Hematopoietic multipotent progenitor cell treated with erythropoietin and hydrocortisone succinate and interleukin-3 and kit ligand, for 4 days (in vitro differentiated cells): ENCODE data around the gene MVD.

Experiments
- DNase-seq: peaks from one replicate; pipeline ENCODE4 v3.0.0-alpha.2; 2015

The MVD gene

DNA sequence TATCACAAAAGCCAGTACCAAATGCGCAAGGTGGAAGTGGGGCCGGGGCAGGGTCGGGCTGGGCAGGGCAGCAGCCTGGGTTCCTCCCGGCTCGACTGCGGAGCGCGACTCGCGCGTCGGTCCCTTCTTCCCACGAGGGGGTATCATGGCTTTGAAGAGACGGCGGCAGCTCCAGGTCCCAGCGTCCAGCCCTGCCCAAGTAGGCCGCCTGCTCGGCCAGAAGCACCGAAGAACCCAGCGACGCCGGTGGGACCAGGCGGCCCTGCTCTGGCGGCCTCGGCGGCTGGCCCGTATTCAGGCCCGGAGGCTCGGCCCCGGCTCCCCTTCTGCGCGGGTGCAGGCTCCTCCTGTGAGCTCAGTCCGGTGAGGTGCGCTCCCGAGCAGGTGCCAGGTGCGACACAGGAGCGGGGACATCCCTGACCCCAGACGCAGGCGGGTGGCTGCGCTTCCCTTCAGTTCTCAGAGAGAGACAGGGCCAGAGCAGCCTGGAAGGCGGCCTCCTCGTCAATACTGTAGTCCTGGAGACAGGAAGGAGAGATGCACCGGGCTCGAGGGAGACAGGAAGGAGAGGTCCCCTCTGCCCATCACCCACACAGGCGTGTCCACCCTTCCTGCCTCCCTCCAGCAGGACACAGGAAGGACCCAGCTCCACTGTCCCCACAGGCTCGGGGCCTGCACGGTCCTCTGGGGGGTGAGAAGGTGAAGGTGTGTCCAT lies 34.4 kb upstream of the MVD start:
- no peak for DNase-seq

DNA sequence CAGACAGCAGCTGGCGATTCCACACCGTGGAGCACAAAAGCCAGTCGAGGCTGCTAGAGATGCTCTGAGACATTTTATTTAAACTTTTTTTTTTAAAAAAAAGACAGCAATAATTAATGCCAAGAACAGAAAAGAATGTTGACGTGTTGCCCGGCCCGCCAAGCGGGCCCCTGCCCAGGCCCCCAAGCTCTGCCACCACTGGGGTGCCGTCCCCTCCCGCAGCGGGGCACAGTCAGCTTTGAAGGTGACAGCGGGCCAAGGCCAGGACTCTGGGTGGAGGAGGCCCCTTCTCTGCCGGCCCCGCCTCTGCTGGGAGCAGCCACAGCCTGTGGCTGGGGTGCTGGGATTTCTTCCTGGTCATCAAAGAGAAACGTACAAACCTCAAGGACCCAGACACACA lies 33.5 kb upstream of the MVD start:
- DNase-seq = no peak

DNA sequence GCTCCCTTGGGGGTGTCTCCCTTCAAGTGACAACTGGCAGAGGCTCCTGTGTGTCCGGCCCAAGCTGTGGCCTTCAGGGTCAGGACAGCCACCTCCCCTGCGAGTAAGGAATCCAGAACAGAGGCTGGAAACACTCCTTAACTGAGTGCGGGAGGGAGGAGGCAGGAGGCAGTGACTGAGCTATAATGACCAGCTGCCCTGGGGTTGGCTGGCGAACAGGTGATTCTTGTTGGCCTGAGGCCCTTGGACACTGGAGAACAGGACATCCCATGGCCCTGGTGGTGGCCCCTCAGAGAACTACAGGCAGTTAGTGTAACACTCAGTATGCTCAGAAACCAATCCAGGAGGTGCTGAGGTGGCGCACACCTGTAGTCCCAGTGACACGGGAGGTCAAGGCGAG lies 32.9 kb upstream of the MVD start:
- no peak for DNase-seq

DNA sequence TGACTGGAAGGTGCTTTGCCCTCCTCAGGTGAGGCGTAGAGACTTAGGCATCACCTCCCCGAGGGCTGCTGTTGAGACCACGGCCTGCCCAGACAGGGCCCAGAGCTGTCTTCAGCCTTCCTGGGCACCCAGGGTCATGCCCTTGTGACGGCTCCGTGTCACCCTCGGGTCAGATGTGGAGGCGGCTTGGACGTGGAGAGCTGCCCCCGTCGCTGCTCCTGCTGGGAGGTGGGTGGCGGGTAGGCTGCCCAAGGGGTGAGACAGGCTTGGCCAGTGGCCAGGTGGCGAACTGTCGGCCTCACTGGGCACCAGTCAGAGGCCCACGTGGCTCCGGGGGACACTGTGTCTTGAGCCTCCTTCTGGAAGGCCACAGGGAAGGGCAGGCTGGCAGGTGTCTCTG lies 32.3 kb upstream of the MVD start:
- DNase-seq = no peak

DNA sequence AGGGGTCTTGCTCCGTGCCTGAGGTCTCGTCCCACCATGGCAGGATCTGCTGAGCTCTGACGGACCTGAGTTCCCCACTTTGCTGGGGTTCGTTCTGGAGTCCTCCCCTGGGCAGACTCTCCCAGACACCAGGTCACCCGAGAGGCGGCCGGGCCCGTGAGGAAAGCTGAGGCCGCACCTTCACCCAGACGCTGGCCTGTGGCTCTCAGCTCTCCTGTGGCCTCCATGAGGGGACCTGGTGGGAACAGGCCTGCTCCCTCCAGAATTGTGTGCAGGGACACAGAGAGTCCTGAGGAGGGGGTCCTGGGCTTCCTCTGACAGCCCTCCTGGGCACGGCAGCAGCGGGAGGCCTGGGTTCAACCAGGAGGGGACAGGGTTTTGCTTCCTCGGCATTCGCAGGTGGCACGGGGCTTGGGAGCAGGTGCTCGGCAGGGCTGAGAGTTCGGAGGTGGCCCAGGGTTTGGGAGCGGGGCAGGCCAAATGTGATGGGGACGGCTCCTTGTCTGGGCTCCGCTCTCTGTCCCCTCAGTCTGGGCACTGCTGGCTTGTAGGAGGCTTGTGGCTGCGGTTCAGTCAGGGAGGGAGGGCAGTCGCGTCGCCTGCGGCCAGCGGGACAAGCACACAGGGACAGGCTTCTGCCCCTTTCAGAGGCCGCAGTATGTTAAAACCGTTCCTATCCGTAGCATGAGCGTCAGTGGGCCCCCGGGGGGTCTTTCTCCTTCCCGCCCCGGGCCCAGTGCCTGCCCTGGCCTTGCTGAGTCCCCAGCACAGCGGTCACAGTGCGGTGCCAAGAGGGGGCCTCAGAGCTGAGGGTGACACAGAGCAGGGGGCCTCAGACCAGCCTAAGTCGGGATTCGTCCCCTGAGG lies 31.6 kb upstream of the MVD start:
- no peak for DNase-seq

DNA sequence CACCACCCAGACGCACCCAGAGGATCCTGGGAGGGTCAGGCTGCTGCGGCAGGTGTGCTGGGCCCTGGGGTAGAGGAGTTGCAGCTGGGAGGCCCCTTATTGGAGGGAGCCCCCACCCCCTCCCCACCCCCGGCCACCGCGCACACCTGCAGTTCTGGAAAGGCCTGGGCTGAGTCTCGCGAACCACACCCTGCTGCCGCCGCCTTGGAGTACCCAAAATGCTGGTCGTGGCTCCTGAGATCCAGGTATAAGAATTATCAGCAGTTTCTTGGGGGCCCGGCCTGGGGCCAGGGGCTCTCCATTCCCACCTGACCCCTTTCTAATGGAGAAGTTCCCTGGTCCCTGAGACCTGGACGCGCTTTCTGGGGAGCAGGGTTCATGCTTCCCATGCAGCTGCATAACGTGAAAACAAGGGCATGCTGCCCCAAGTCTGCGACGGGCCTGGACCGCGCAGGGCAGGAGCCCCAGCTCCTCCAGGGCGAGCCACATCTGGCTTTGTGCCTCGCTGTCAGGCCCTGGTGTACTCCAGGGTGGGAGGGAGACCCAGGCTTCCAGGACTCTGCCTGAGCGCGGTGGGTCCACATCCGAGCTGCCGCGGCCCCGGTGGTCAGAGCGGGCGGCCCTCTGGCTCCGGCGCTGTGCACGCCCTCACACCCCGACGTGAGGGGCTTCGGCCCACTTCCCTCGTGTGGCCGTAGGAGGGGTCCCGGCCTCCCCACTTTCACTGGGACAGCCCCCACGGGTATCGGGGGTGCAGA lies 30.7 kb upstream of the MVD start:
- DNase-seq = no peak

DNA sequence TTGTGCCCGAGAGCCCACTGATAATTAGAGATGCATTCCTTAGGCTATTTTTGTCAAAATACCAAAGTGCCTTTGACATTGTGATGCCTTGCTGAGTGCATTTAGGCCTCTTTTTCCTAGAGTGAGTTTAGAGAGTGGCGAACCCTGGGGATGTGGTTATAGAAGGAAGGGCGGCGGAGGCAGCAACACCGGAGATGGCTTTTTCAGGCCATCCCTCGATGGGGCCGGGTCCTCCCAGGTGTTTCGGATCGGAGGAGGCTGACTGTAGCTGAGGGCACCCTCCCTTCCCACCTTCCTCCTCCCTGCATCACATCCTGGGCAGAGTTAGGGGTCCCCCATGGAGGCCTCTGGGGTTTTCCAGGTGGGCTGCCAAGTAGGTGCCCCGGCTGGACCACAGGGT lies 30.0 kb upstream of the MVD start:
- DNase-seq = no peak

DNA sequence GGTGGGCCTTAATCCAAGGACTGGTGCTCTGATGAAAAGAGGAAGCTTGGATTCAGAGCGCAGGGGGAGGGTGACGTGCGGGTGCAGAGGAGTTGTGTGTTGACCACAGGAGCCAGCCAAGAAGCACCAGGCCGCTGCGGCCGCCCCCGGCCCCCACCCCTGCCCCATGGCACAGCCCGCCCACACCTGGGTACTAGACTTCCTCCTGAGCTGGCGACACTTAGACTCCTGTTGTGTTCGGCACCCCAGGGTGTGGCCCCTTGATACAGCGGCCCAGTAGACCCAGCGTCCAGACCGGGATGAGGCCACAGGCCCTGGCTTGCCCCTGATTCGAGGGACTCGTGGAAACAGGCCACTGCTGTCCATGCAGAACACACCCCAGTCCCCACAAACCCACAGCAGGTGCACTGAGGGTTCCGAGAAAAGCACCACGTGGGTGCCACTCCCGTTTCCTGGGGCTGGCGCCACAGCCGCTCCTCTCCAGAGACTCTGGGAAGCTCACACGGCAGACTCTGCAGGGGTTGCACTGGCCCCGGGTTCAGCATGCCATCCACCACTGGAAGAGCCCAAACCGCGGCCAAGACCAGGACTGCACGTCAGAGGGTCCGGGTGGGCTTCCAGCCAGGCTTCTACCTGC lies 29.2 kb upstream of the MVD start:
- peak; percentile 91 for DNase-seq

DNA sequence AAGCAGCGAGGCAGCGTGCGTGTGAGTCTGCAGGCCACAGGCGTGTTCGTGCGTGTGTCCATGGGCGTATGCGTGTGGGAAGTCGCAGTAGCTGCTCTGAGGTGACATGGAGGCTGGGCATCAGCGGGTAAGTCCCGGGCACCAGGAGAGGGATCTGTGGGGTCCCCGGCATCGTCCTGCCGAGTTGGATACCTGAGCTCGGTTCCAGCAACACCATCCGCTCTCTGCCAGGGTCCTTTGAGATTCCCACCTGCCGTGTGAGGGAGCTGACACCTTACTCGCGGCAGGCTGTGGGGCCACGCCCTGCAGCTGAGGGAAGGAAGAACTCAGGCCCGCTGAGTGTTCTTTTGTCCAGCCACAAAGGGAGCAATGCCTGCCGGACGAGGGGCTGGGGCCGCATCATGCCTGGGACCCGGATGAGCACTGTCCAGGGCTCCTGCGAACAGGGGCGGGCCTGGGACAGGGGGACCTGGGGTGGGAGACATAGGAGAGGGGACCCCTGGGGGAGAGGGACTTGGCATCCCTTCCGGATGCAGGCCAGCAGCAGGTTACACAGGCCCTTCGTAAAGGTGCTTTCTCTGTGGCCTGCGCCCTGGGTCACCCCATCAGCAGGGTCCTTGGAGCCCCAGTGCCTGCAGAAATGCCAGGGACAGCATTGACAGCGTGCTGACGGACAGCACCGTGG lies 28.4 kb upstream of the MVD start:
- no peak for DNase-seq

DNA sequence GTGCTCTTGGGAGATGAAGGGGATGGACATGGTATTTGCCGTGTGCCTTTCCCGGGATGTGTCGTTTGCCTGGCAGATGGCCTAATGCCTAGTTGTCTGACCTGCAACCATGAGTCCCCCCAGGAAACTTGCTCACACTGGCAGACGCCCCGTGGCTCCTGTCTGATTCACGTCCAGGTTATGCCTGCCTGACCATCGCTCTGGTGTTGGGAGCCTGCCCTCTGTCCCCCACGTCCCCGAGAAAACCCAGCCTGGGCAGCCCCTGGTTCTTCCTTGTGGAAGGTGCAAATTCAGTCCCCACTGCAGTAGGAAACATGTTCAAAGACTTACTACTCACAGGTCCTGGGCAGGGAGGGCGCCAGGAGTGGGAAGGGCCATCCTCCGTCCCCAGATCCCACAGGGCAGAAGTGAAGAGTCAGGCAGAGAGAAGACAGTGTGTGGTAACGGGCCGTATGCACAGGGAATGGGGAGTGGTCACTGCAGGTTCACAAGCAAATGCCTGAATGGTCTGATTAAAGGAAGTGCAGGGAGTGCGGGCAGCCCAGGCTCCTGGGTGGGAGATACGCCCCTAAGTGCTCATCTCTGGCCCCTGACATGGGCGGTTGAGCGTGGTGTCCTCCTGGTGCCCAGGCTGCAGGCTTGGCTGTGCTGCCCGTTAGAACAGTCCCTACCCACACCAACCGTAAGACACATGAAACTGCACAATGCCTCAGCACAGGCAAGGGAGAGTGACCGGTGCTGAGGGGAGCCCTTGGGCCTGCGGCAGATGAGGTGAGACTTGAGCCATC lies 27.6 kb upstream of the MVD start:
- no peak for DNase-seq

DNA sequence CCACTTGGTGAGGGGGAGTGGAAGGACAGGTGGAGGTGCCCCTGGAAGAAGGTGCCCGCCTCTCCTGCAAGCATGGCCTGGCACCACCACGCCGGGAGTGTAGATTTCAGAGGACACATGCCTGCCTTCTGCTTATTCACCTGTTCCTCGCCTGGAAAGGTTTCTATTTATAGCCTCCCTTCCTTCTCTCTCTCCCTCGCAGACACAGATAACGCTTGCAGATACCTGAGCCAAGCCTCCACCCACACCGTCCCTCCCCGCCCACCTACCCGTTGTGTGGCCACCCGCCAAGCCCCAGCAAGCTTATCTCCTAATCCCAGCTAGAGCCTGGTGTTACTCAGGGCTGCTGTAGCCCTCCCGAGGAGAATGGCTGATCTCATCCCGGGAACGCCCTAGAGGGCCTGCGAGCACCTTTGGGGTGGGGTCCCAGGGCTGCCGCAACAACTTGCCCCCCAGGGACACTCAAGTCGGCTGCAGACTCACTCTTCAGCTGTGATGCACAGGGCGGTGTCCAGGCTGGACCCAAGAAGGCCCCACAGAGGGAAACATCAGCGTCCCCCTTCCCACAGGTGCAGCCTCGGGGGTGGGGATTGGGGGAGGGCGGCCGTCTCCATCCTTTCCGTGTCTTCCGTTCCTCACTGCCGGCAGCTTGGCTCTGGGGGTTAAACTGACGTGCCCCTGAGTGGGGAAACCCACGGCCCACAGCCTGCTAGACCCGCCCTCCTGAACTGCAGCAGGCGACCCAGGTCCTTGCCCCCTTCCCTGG lies 25.3 kb upstream of the MVD start:
- peak; percentile 88 for DNase-seq

DNA sequence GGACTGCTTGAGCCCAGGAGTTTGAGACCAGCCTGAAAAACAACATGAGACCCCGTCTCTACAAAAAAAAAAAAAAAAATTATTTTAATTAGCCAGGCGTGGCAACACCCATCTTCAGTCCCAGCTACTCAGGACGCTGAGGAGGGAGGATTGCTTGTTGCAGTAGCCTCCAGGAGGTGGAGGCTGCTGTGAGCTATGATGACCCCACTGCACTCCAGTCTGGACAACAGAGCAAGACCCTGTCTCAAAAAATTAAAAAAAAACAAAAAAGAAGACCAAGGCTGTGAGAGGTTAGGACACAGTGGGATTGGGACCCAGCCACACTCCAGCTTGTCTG lies 24.8 kb upstream of the MVD start:
- DNase-seq = peak; percentile 22

DNA sequence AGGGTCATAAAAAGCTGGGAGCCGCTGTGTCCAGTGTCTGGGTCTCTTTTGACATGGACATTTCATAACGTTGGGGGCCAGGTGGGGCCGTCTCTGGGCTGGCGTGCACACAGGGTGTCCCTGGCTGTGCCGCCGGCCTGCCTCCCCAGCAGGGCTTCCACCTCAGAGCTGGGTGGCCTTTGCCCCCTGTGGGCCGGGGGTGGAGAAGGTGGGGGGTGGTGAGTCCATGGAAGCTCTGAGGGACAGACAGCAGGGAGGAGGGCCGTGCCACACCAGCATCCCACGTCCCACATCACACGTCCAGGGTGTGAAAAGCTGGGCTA lies 24.3 kb upstream of the MVD start:
- DNase-seq = no peak

DNA sequence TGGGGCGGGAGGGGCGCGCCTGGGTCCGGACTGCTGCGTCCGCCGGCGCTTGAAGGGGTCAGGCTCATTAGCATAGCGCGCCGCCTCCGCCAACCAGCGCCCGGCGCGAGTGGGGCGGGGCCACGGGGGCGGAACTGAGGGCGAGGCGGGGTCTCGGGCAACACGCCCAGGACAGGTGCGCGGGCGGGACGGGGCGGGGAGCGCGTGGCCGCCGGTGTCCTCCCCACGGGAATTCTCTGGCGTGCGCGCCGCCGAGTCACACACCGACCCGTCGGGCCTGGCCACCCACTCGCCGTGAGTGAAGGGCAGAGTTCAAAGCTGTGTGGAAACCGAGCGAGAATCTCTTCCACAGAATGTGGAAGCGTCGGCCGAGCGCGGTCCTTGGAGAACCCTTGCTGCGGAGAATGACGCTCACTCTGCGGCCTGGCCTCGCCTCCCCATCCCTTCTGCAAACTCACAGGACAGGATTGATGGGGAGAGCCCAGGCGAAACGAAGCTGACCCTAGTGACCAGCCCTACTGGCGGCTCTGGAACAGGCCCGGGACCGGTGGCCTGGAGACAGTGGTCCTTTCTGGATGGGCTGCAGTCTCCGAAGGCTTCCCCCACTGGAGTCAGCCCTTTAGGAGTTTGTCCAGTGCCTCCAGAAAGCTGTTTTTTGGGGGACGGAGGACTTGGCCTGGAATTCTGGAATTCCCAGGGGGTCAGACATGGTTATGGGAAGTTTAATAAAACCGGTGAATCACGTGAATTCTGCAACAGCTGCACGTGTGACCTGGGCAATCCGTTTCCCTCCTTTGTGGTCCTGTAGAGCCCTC lies 23.8 kb upstream of the MVD start, which contains the start of gene SNAI3:
TSS of gene SNAI3 (minus strand) at position 69 of the 815 bp plus-strand sequence. CDS start 101 bp downstream, outside the sequence.
- DNase-seq = peak; percentile 90

DNA sequence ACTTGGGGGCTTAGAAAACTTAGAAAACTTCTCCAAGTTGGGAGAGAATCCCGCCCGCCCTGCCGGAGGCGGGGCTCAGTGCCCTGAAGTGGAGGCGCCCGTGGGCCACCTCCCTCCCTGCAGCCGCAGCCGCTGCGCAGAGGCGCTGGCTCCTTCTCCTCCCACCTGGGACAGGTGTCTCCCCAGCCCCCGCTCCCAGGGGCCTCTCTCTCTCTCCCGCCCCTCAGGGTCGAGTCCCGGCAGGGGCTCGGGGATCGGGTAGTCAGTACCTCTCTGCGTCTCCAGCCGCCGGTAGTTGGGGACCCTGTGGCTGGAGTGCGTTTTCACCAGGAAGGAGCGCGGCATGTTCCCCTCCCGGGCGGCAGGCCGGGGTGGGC lies 23.2 kb upstream of the MVD start:
- DNase-seq = peak; percentile 46

DNA sequence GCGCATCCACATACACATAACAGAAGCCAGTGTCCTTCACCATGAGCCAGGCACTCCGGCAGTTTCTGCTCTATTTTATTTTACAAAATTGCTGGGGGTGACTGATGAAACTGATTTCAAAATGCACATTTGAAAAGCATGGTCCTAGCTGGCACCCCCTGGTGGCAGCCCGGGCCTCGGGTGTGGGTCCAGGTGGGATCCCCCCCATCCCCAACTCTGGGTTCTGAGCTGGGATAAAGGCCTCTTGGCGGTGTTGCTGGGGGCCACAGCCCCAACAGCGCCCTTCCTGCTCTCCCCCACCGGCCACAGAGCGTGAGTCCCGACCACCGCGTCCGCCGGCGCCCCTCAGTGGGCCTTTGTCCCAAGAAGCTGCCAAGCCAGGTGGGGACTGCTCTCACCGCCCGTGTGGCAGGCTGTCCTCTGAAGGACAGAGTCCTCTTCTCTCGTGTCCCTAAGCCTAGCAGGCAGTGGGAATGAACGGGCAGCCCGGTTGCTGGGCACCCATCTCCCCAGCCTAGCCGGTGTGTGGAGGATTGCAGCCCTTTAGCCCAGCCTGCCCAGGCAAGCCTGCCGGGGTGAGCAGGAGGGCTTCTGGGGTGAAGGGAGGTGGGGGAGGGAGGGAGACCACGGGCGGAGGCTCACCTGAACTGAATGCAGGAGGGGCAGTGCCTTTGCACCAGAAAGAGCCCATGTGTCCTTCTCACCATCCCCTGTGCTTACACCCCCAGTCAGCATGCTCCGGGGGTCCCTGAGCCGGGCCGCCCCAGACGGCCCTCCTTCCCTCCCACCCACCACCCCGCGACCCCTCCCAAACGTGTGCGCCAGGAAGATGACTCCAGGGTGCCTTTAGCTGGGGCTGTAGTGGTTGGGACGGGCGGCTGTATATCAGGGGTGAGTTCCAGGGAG lies 22.5 kb upstream of the MVD start:
- peak; percentile 72 for DNase-seq

DNA sequence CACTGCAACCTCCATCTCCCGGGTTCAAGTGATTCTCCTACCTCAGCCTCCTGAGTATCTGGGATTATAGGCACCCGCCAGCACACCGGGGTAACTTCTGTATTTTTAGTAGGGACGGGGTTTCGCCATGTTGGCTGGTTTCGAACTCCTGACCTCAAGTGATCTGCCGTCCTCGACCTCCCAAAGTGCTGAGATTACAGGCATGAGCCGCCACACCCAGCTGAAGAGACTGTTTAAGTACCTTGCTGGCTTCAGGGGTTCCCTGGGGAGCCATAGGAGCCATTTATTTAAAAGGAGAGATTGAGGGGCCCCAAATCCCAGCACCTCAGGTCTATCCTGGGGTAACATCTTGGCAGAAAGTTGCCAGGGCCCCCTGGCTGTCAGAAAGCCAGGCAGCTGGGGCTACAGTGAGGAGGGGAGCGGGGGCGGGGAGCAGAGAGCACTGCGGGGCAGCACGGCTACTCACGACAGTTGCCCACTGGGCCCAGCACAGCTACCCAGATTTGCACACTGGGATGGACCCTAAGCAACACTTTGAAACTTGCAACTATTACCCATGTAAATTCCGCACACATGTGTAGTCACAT lies 21.8 kb upstream of the MVD start:
- DNase-seq = no peak

DNA sequence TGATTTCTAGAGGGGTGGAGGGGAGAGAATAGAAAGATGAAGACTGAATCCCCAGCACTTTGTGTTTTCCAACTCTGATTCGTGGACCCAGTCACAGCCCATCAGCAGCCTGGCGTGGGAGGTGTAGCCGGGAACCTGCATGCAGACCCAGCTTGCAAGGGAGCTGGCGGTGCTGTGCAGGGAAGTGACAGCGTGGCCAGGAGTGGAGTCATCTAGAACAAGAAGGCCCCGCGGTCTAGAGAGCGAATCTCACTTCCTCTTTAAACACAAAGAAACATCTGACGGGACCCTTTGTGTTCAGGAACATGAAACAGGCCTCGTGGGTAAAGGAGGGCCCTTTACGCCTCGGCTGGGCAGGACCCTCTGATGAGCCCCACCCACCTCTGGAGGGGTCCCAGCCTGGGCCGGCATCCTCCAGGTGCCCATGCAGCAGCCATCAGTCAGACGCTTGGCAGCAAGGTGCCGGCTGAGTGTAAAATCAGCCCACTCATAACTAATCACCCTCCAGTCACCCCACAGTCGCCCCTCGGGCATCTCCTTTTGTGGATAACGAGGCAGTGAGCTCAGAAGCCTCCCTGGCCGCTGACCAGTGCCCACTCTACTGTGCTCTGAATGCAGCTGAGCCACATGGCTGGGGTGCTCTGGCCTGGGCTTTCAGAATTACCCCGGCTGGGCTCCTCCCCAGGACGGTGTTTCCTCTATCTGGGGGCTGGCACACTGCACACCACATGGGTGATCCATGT lies 19.0 kb upstream of the MVD start:
- peak; percentile 90 for DNase-seq
